ENCODE measurements around the gene SLC10A1. TPM values are rescaled to one million over a fixed set of nuclear protein-coding genes. Genes with fewer than 3 reads are reported as not detected.

SLC10A1 gene
- total and polyA plus RNA-seq, 12 donors = not detected

GRCh38 chr14:69842686-69843420 lies 45.8 kb upstream of the SLC10A1 start:
- Histone ChIP-seq H3K4me3 (no peak overlapping the region), H3K27ac (no peak overlapping the region), H3K9me3 (no peaks in the 10 kb centered on the region), H3K36me3 (no peaks in the 10 kb centered on the region), H3K27me3 (peaks cover 0 to 62% (median 29%) of the 10 kb centered on the region in 7 donors), H3K4me1 (no peaks in the 10 kb centered on the region)
- 63 to 65% methylated on average over 13 of the region's 13 CpGs for WGBS, 2 donors
- intact Hi-C loops (cut with DNase I) = no loop called here
- TF ChIP-seq, protein P1, sequence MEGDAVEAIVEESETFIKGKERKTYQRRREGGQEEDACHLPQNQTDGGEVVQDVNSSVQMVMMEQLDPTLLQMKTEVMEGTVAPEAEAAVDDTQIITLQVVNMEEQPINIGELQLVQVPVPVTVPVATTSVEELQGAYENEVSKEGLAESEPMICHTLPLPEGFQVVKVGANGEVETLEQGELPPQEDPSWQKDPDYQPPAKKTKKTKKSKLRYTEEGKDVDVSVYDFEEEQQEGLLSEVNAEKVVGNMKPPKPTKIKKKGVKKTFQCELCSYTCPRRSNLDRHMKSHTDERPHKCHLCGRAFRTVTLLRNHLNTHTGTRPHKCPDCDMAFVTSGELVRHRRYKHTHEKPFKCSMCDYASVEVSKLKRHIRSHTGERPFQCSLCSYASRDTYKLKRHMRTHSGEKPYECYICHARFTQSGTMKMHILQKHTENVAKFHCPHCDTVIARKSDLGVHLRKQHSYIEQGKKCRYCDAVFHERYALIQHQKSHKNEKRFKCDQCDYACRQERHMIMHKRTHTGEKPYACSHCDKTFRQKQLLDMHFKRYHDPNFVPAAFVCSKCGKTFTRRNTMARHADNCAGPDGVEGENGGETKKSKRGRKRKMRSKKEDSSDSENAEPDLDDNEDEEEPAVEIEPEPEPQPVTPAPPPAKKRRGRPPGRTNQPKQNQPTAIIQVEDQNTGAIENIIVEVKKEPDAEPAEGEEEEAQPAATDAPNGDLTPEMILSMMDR (IDR thresholded peaks at IDR 0.05) = no peak
- DNase-seq (no peak), ATAC-seq (no peak)

GRCh38 chr14:69841656-69842055 lies 44.6 kb upstream of the SLC10A1 start:
- TF ChIP-seq, protein P1 (IDR thresholded peaks at IDR 0.05) = no peak
- Histone ChIP-seq H3K36me3 (no peaks in the 10 kb centered on the region), H3K4me1 (no peaks in the 10 kb centered on the region), H3K27ac (no peak overlapping the region), H3K4me3 (no peak overlapping the region), H3K27me3 (peaks cover 0 to 56% (median 29%) of the 10 kb centered on the region in 7 donors), H3K9me3 (no peaks in the 10 kb centered on the region)
- no peak for ATAC-seq
- WGBS, 2 donors = 39 to 44% methylated on average over 5 of the region's 5 CpGs
- no peak for DNase-seq
- intact Hi-C loops (cut with DNase I) = no loop called here

DNA sequence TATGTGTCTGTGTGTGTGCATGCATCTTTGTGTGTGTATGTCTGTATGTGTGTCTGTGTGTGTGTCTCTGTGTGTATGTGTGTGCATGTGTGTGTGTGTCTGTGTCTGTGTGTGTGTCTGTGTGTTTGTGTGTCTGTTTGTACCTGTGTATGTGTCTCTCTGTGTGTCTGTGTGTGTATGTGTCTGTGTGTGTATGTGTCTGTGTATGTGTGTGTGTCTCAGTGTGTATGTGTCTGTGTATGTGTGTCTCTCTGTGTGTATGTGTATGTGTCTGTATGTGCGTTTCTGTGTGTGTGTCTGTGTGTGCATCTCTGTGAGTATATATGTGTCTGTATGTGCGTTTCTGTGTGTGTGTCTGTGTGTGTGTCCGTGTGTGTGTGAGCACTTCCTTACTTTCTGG lies 42.6 kb upstream of the SLC10A1 start:
- Histone ChIP-seq H3K27me3 (peaks cover 0 to 59% (median 29%) of the 10 kb centered on the region in 7 donors), H3K4me3 (no peak overlapping the region), H3K27ac (no peak overlapping the region), H3K4me1 (no peaks in the 10 kb centered on the region), H3K9me3 (no peaks in the 10 kb centered on the region), H3K36me3 (no peaks in the 10 kb centered on the region)
- intact Hi-C loops (cut with DNase I) = no loop called here
- TF ChIP-seq, protein P1 (IDR thresholded peaks at IDR 0.05) = no peak
- WGBS, 2 donors = 86 to 88% methylated on average over 3 of the region's 3 CpGs
- no peak for DNase-seq
- ATAC-seq = no peak

GRCh38 chr14:69838881-69839416 lies 41.9 kb upstream of the SLC10A1 start:
- no peaks in the 10 kb centered on the region for H3K36me3 ChIP-seq
- TF ChIP-seq, protein P1 (IDR thresholded peaks at IDR 0.05) = no peak
- H3K27me3 ChIP-seq = peaks cover 0 to 53% (median 28%) of the 10 kb centered on the region in 7 donors
- DNase-seq (no peak), ATAC-seq (no peak)
- no peaks in the 10 kb centered on the region for H3K4me1 ChIP-seq
- no peak overlapping the region for H3K4me3 ChIP-seq
- H3K27ac ChIP-seq = no peak overlapping the region
- H3K9me3 ChIP-seq = no peaks in the 10 kb centered on the region
- intact Hi-C loops (cut with DNase I) = no loop called here
- WGBS, 2 donors = 53 to 73% methylated on average over 3 of the region's 3 CpGs
